HCT116 (cell line): ENCODE measurements around the gene HLA-DPB1.

Source experiments
- CBX3 ChIP-seq: IDR thresholded peaks from 2 replicates; pipeline ENCODE4 v1.6.1; 2012; ENCODE audit warnings: low read depth
- CEBPB ChIP-seq: IDR thresholded peaks from 2 replicates; pipeline ENCODE4 v1.6.1; 2012; ENCODE audit warnings: low read depth
- ELF1 ChIP-seq: IDR thresholded peaks from 2 replicates; pipeline ENCODE4 v1.6.1; 2012; ENCODE audit warnings: low read depth, borderline replicate concordance
- EZH2phosphoT487 ChIP-seq: fragments of 200-600 bp; IDR thresholded peaks from 2 replicates; pipeline ENCODE4 v1.6.1; 2018; ENCODE audit warnings: antibody characterized with exemption, borderline replicate concordance
- JUND ChIP-seq: IDR thresholded peaks from 2 replicates; pipeline ENCODE4 v1.6.1; 2012
- POLR2A ChIP-seq: IDR thresholded peaks from 2 replicates; pipeline ENCODE4 v1.7.0; 2011; ENCODE audit warnings: borderline replicate concordance; ENCODE audit not compliant: insufficient read depth, insufficient read length; ENCODE audit errors: extremely low read depth
- YY1 ChIP-seq: IDR thresholded peaks from 2 replicates; pipeline ENCODE4 v1.6.1; 2011; ENCODE audit warnings: low read length, low read depth, moderate library complexity, mild to moderate bottlenecking; ENCODE audit not compliant: insufficient replicate concordance; ENCODE audit errors: extremely low read depth
- ZNF274 ChIP-seq: fragments of 200-500 bp; sonication (Bioruptor generic); IDR thresholded peaks from 2 replicates; pipeline ENCODE4 v1.6.1; 2014; ENCODE audit warnings: mild to moderate bottlenecking, low read depth, low read length, inconsistent platforms
- TF ChIP-seq, protein P1 (sequence below), 3 experiments: fragments of 200-600 bp in 1 of 3; sonication (generic) in 1 of 3; IDR thresholded peaks in 2 of 3; conservative IDR thresholded peaks in 1 of 3; 2 replicates each; pipeline ENCODE4 v1.5.1; 2012 to 2017; ENCODE audit warnings: low read depth in 2 of 3, low read length in 2 of 3, antibody characterized with exemption in 1 of 3, borderline replicate concordance in 1 of 3, control low read depth in 1 of 3, mild to moderate bottlenecking in 1 of 3, mixed read lengths in 1 of 3, mixed run types in 1 of 3, moderate library complexity in 1 of 3; ENCODE audit not compliant: insufficient read depth in 1 of 3
- TF ChIP-seq, protein P2 (sequence below): IDR thresholded peaks from 2 replicates; pipeline ENCODE4 v1.6.1; 2011; ENCODE audit warnings: mild to moderate bottlenecking, low read length, moderate library complexity; ENCODE audit not compliant: insufficient replicate concordance; ENCODE audit errors: extremely low read depth
- TF ChIP-seq, protein P3 (sequence below): IDR thresholded peaks from 2 replicates; pipeline ENCODE4 v1.6.1; 2012

DNA sequence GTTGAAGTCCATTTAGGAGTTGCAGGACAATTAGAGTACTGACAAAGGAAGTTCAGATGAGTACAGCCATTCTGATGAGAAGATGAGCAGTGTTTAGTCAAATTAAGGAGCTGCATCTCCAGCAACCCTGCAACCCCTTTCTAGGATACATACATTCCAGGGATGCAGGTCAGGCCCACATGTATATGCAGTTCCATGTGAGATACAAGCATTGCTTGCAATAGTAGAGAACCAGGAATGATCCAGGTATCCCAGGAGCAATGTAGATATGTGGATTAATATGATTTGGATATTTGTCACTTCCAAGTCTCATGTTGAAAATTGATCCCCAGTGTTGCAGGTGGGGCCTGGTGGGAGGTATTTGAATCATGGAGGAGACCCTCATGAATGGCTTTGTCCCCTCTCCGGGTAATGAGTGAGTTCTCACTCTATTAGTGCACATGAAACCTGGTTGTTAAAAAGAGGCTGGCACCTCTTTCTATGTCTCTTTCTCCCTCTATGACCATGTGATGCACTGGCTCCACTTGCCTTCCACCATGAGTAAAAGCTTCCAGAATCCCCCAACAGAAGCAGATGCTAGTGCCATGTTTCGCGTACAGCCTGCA is 8.8 kb upstream of the HLA-DPB1 start:
- TF ChIP-seq POLR2A, result no peak
- TF ChIP-seq EZH2phosphoT487, result no peak
- no peak for TF ChIP-seq ZNF274
- TF ChIP-seq, protein P1, sequence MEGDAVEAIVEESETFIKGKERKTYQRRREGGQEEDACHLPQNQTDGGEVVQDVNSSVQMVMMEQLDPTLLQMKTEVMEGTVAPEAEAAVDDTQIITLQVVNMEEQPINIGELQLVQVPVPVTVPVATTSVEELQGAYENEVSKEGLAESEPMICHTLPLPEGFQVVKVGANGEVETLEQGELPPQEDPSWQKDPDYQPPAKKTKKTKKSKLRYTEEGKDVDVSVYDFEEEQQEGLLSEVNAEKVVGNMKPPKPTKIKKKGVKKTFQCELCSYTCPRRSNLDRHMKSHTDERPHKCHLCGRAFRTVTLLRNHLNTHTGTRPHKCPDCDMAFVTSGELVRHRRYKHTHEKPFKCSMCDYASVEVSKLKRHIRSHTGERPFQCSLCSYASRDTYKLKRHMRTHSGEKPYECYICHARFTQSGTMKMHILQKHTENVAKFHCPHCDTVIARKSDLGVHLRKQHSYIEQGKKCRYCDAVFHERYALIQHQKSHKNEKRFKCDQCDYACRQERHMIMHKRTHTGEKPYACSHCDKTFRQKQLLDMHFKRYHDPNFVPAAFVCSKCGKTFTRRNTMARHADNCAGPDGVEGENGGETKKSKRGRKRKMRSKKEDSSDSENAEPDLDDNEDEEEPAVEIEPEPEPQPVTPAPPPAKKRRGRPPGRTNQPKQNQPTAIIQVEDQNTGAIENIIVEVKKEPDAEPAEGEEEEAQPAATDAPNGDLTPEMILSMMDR (IDR thresholded peaks at IDR 0.05 in 2 of 3, conservative IDR thresholded peaks at IDR 0.05 in 1 of 3; ENCODE audit: borderline replicate concordance in 1 of 3, insufficient read depth in 1 of 3, low read depth in 2 of 3, low read length in 2 of 3), result no peak
- TF ChIP-seq YY1, result no peak
- TF ChIP-seq, protein P2, sequence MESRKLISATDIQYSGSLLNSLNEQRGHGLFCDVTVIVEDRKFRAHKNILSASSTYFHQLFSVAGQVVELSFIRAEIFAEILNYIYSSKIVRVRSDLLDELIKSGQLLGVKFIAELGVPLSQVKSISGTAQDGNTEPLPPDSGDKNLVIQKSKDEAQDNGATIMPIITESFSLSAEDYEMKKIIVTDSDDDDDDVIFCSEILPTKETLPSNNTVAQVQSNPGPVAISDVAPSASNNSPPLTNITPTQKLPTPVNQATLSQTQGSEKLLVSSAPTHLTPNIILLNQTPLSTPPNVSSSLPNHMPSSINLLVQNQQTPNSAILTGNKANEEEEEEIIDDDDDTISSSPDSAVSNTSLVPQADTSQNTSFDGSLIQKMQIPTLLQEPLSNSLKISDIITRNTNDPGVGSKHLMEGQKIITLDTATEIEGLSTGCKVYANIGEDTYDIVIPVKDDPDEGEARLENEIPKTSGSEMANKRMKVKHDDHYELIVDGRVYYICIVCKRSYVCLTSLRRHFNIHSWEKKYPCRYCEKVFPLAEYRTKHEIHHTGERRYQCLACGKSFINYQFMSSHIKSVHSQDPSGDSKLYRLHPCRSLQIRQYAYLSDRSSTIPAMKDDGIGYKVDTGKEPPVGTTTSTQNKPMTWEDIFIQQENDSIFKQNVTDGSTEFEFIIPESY, result no peak
- no peak for TF ChIP-seq CBX3
- TF ChIP-seq ELF1, result no peak
- no peak for TF ChIP-seq JUND
- TF ChIP-seq, protein P3, sequence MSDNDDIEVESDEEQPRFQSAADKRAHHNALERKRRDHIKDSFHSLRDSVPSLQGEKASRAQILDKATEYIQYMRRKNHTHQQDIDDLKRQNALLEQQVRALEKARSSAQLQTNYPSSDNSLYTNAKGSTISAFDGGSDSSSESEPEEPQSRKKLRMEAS, result no peak
- no peak for TF ChIP-seq CEBPB
